MCF 10A (cell line): ENCODE data around the gene SORCS1. TPM values are rescaled to one million over a fixed set of nuclear protein-coding genes. Genes with fewer than 3 reads are reported as not detected.

Experiments
- BruUV-seq: library from RNA; stranded (reverse); fragments of 400-500 nt; replicated peaks from 2 replicates; lab custom pipeline; 2021; lab: Mats Ljungman, UMichigan
- CTCF ChIA-PET: fragments of 300-600 bp; sonication (Branson Sonifier 250); formaldehyde crosslinking; extraction: SDS; loops from one replicate; lab custom pipeline; 2021; ENCODE audit warnings: antibody characterized with exemption, inconsistent platforms; lab: Yijun Ruan, JAX
- POLR2A ChIA-PET: fragments of 300-600, 350-650 bp; sonication (Branson Sonifier 250); formaldehyde crosslinking; extraction: SDS; loops from one replicate; lab custom pipeline; 2020; ENCODE audit warnings: antibody characterized with exemption, inconsistent platforms; lab: Yijun Ruan, JAX
- DNase-seq: peaks from one replicate; pipeline ENCODE4 v3.0.0-alpha.2; 2018; ENCODE audit not compliant: unreplicated experiment
- H3K27ac Mint-ChIP-seq: one replicate; pipeline ENCODE4 v1.8.0; 2022; ENCODE audit warnings: mild to moderate bottlenecking, low read depth, mixed read lengths; ENCODE audit not compliant: unreplicated experiment
- H3K27me3 Mint-ChIP-seq: one replicate; pipeline ENCODE4 v1.8.0; 2022; ENCODE audit warnings: mixed read lengths; ENCODE audit not compliant: insufficient read depth, unreplicated experiment
- H3K36me3 Mint-ChIP-seq: one replicate; pipeline ENCODE4 v1.8.0; 2022; ENCODE audit warnings: mild to moderate bottlenecking, moderate library complexity, mixed read lengths; ENCODE audit not compliant: insufficient read depth, unreplicated experiment
- H3K4me1 Mint-ChIP-seq: one replicate; pipeline ENCODE4 v1.8.0; 2022; ENCODE audit warnings: mixed read lengths; ENCODE audit not compliant: insufficient read depth, unreplicated experiment
- H3K4me3 Mint-ChIP-seq: one replicate; pipeline ENCODE4 v1.8.0; 2022; ENCODE audit warnings: mild to moderate bottlenecking, moderate library complexity, mixed read lengths; ENCODE audit not compliant: unreplicated experiment
- H3K9me3 Mint-ChIP-seq: one replicate; pipeline ENCODE4 v1.8.0; 2022; ENCODE audit warnings: mixed read lengths; ENCODE audit not compliant: unreplicated experiment
- CTCF ChIP-seq: fragments of 200-600 bp; IDR thresholded peaks from one replicate; pipeline ENCODE4 v1.8.0; 2022; ENCODE audit warnings: antibody characterized with exemption, mild to moderate bottlenecking; ENCODE audit not compliant: unreplicated experiment
- intact Hi-C: fragments of 100-400 bp; cut with micrococcal nuclease; formaldehyde crosslinking; loops from 2 replicates; pipeline ENCODE4 v1.14.1; 2022
- total RNA-seq: library from RNA; stranded (reverse); gene quantifications from 2 replicates; pipeline ENCODE4 v1.2.3, GENCODE V29; 2022

The SORCS1 gene
- total RNA-seq, 1 experiment from 2014 or later, result 0.54 TPM

- Mint-ChIP-seq H3K27ac (no peak overlapping the region), H3K4me3 (no peak overlapping the region), H3K27me3 (no peaks in the 10 kb centered on the region), H3K4me1 (peaks cover 39% of the 10 kb centered on the region), H3K36me3 (no peaks in the 10 kb centered on the region), H3K9me3 (no peaks in the 10 kb centered on the region)
- ChIA-PET POLR2A (interaction anchor here (1.3 kb wide), 1 partner anchor 16 kb away, joined by 3 read pairs; no protein-coding TSS in a partner anchor), CTCF (no interaction called here)
- intact Hi-C loops, result no loop called here
- TF ChIP-seq CTCF, result no peak
- no peak for DNase-seq
- BruUV-seq, result no TSS peak
Measured at GRCh38 chr10:106557053-106557452, 607.5 kb downstream of the SORCS1 start.

GRCh38 chr10:106555599-106555998, 608.9 kb downstream of the SORCS1 start:
- no peaks in the 10 kb centered on the region for H3K36me3 Mint-ChIP-seq
- CTCF ChIA-PET, result interaction anchor here (0.6 to 0.8 kb wide), 2 partner anchors 16 to 615 kb away, joined by 3 read pairs; no protein-coding TSS in a partner anchor
- H3K27ac Mint-ChIP-seq, result no peak overlapping the region
- BruUV-seq, result no TSS peak
- no peak for TF ChIP-seq CTCF
- peaks cover 29% of the 10 kb centered on the region for H3K4me1 Mint-ChIP-seq
- no peaks in the 10 kb centered on the region for H3K27me3 Mint-ChIP-seq
- POLR2A ChIA-PET, result interaction anchor here (0.8 kb wide), 1 partner anchor 208 kb away, joined by 3 read pairs; no protein-coding TSS in a partner anchor
- intact Hi-C loops, result no loop called here
- no peak overlapping the region for H3K4me3 Mint-ChIP-seq
- DNase-seq, result no peak
- H3K9me3 Mint-ChIP-seq, result no peaks in the 10 kb centered on the region

GRCh38 chr10:106551501-106552062, 612.9 kb downstream of the SORCS1 start:
- Mint-ChIP-seq H3K27me3 (no peaks in the 10 kb centered on the region), H3K4me1 (no peaks in the 10 kb centered on the region), H3K9me3 (no peaks in the 10 kb centered on the region), H3K4me3 (no peak overlapping the region), H3K27ac (no peak overlapping the region), H3K36me3 (no peaks in the 10 kb centered on the region)
- TF ChIP-seq CTCF, result no peak
- DNase-seq, result no peak
- intact Hi-C loops, result no loop called here
- POLR2A ChIA-PET, result no interaction called here
- CTCF ChIA-PET, result interaction anchor here (0.6 to 2.3 kb wide), 2 partner anchors 21 to 228 kb away, joined by 3 to 7 read pairs; no protein-coding TSS in a partner anchor
- no TSS peak for BruUV-seq

GRCh38 chr10:106548832-106549231, 615.7 kb downstream of the SORCS1 start:
- no peaks in the 10 kb centered on the region for H3K36me3 Mint-ChIP-seq
- H3K27me3 Mint-ChIP-seq, result no peaks in the 10 kb centered on the region
- intact Hi-C loops, result no loop called here
- DNase-seq, result no peak
- no peaks in the 10 kb centered on the region for H3K4me1 Mint-ChIP-seq
- TF ChIP-seq CTCF, result no peak
- H3K9me3 Mint-ChIP-seq, result no peaks in the 10 kb centered on the region
- H3K4me3 Mint-ChIP-seq, result no peak overlapping the region
- CTCF ChIA-PET, result no interaction called here
- H3K27ac Mint-ChIP-seq, result no peak overlapping the region
- POLR2A ChIA-PET, result no interaction called here
- BruUV-seq, result no TSS peak
